ENCODE data around the gene KLRG1. TPM values are rescaled to one million over a fixed set of nuclear protein-coding genes. Genes with fewer than 3 reads are reported as not detected.

Gene KLRG1
- polyA plus RNA-seq, 1 donor from 2014 or later: 4.7 TPM

- no peak overlapping the region for H3K9ac ChIP-seq (ENCODE audit: low read length)
- H3K79me2 ChIP-seq (replicated peaks; ENCODE audit: insufficient read depth, low read length): no peaks in the 10 kb centered on the region
- H3K9me2 ChIP-seq (ENCODE audit: insufficient read depth, low read length): no peaks in the 10 kb centered on the region
- H3K4me3 ChIP-seq (ENCODE audit: low read length): no peak overlapping the region
- TF ChIP-seq POLR2AphosphoS5 (IDR thresholded peaks at IDR 0.05): no peak
- no peak for TF ChIP-seq SMC3 (conservative IDR thresholded peaks at IDR 0.05; ENCODE audit: poor library complexity)
- TF ChIP-seq MXI1 (conservative IDR thresholded peaks at IDR 0.05; ENCODE audit: poor library complexity, severe bottlenecking): no peak
- TF ChIP-seq CTCF (IDR thresholded peaks at IDR 0.05; ENCODE audit: poor library complexity, severe bottlenecking): no peak
- no peak for TF ChIP-seq EP300 (conservative IDR thresholded peaks at IDR 0.05; ENCODE audit: poor library complexity, severe bottlenecking)
- H3K9me3 ChIP-seq (ENCODE audit: low read length): no peaks in the 10 kb centered on the region
- no peak overlapping the region for H2AFZ ChIP-seq (ENCODE audit: low read depth, low read length)
- no peak overlapping the region for H3K27ac ChIP-seq (ENCODE audit: low read length)
- no peak overlapping the region for H3K4me2 ChIP-seq (ENCODE audit: low read length)
- H3K27me3 ChIP-seq (ENCODE audit: insufficient read depth, low read depth, low read length): no peaks in the 10 kb centered on the region
- H4K20me1 ChIP-seq (ENCODE audit: insufficient read depth): no peaks in the 10 kb centered on the region
- H3F3A ChIP-seq (ENCODE audit: insufficient read depth, low read length, poor library complexity, severe bottlenecking): no peaks in the 10 kb centered on the region
- H3K36me3 ChIP-seq (ENCODE audit: insufficient read depth, low read length): no peaks in the 10 kb centered on the region
Measured at GRCh38 chr12:8957561-8957960, 31.8 kb upstream of the KLRG1 start.

GRCh38 chr12:8958066-8958465 is 31.3 kb upstream of the KLRG1 start:
- Histone ChIP-seq H3F3A (ENCODE audit: insufficient read depth, low read length, poor library complexity, severe bottlenecking) (no peaks in the 10 kb centered on the region), H4K20me1 (ENCODE audit: insufficient read depth) (no peaks in the 10 kb centered on the region), H3K36me3 (ENCODE audit: insufficient read depth, low read length) (no peaks in the 10 kb centered on the region), H3K27ac (ENCODE audit: low read length) (no peak overlapping the region), H3K79me2 (replicated peaks; ENCODE audit: insufficient read depth, low read length) (no peaks in the 10 kb centered on the region), H3K9me2 (ENCODE audit: insufficient read depth, low read length) (no peaks in the 10 kb centered on the region), H3K4me3 (ENCODE audit: low read length) (no peak overlapping the region), H2AFZ (ENCODE audit: low read depth, low read length) (no peak overlapping the region), H3K27me3 (ENCODE audit: insufficient read depth, low read depth, low read length) (no peaks in the 10 kb centered on the region), H3K9ac (ENCODE audit: low read length) (no peak overlapping the region), H3K9me3 (ENCODE audit: low read length) (no peaks in the 10 kb centered on the region), H3K4me2 (ENCODE audit: low read length) (no peak overlapping the region)
- TF ChIP-seq POLR2AphosphoS5 (IDR thresholded peaks at IDR 0.05) (no peak), SMC3 (conservative IDR thresholded peaks at IDR 0.05; ENCODE audit: poor library complexity) (no peak), MXI1 (conservative IDR thresholded peaks at IDR 0.05; ENCODE audit: poor library complexity, severe bottlenecking) (no peak), CTCF (IDR thresholded peaks at IDR 0.05; ENCODE audit: poor library complexity, severe bottlenecking) (no peak), EP300 (conservative IDR thresholded peaks at IDR 0.05; ENCODE audit: poor library complexity, severe bottlenecking) (no peak), EZH2 (IDR thresholded peaks at IDR 0.05; ENCODE audit: borderline replicate concordance, insufficient read depth, low read length, poor library complexity, severe bottlenecking) (no peak), TAF1 (IDR thresholded peaks at IDR 0.05; ENCODE audit: low read depth) (no peak), RAD21 (conservative IDR thresholded peaks at IDR 0.05) (no peak)
- TF ChIP-seq, protein P1, sequence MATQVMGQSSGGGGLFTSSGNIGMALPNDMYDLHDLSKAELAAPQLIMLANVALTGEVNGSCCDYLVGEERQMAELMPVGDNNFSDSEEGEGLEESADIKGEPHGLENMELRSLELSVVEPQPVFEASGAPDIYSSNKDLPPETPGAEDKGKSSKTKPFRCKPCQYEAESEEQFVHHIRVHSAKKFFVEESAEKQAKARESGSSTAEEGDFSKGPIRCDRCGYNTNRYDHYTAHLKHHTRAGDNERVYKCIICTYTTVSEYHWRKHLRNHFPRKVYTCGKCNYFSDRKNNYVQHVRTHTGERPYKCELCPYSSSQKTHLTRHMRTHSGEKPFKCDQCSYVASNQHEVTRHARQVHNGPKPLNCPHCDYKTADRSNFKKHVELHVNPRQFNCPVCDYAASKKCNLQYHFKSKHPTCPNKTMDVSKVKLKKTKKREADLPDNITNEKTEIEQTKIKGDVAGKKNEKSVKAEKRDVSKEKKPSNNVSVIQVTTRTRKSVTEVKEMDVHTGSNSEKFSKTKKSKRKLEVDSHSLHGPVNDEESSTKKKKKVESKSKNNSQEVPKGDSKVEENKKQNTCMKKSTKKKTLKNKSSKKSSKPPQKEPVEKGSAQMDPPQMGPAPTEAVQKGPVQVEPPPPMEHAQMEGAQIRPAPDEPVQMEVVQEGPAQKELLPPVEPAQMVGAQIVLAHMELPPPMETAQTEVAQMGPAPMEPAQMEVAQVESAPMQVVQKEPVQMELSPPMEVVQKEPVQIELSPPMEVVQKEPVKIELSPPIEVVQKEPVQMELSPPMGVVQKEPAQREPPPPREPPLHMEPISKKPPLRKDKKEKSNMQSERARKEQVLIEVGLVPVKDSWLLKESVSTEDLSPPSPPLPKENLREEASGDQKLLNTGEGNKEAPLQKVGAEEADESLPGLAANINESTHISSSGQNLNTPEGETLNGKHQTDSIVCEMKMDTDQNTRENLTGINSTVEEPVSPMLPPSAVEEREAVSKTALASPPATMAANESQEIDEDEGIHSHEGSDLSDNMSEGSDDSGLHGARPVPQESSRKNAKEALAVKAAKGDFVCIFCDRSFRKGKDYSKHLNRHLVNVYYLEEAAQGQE (IDR thresholded peaks at IDR 0.05; ENCODE audit: borderline replicate concordance): no peak

Measured in neural cell (in vitro differentiated cells).